Measurements from ENCODE around the gene ACOX1. TPM values are rescaled to one million over a fixed set of nuclear protein-coding genes. Genes with fewer than 3 reads are reported as not detected.
A peak's percentile ranks its signal among the peaks of the same experiment; 100 is the strongest.

Gene ACOX1
- total and polyA plus RNA-seq, 2 donors from 2014 or later, result 24.7 to 60.6 TPM

GRCh38 chr17:75945211-75945610 lies 33.8 kb downstream of the ACOX1 start:
- Histone ChIP-seq H3K27ac (ENCODE audit: low read depth in 2 of 2, low read length in 2 of 2) (no peak overlapping the region), H3K27me3 (ENCODE audit: control insufficient read depth, insufficient read depth, low read length) (no peaks in the 10 kb centered on the region), H3K4me3 (ENCODE audit: low read length in 3 of 3) (no peak overlapping the region), H3K9me3 (ENCODE audit: control insufficient read depth in 2 of 3, insufficient read depth in 1 of 3, low read length in 3 of 3) (no peaks in the 10 kb centered on the region), H3K9ac (ENCODE audit: low read length in 3 of 3) (no peak overlapping the region), H3K36me3 (ENCODE audit: control insufficient read depth in 2 of 3, insufficient read depth in 3 of 3, low read length in 3 of 3) (peaks cover 7 to 37% (median 28%) of the 10 kb centered on the region in 3 donors), H3K4me1 (ENCODE audit: control insufficient read depth in 2 of 3, insufficient read depth in 2 of 3, low read depth in 1 of 3, low read length in 3 of 3) (peaks cover 0 to 4% (median 0%) of the 10 kb centered on the region in 3 donors)
- DNase-seq (no peak), FAIRE-seq (no peak)
- no peak for TF ChIP-seq CTCF (IDR thresholded peaks at IDR 0.05; ENCODE audit: borderline replicate concordance, extremely low read depth, insufficient read depth)
- intact Hi-C loops (cut with DNase I), result no loop called here

GRCh38 chr17:75943491-75943890 lies 35.5 kb downstream of the ACOX1 start:
- Histone ChIP-seq H3K9ac (ENCODE audit: low read length in 3 of 3) (no peak overlapping the region), H3K9me3 (ENCODE audit: control insufficient read depth in 2 of 3, insufficient read depth in 1 of 3, low read length in 3 of 3) (no peaks in the 10 kb centered on the region), H3K4me3 (ENCODE audit: low read length in 3 of 3) (no peak overlapping the region), H3K4me1 (ENCODE audit: control insufficient read depth in 2 of 3, insufficient read depth in 2 of 3, low read depth in 1 of 3, low read length in 3 of 3) (peaks cover 0 to 4% (median 0%) of the 10 kb centered on the region in 3 donors), H3K27me3 (ENCODE audit: control insufficient read depth, insufficient read depth, low read length) (no peaks in the 10 kb centered on the region), H3K36me3 (ENCODE audit: control insufficient read depth in 2 of 3, insufficient read depth in 3 of 3, low read length in 3 of 3) (peaks cover 2 to 26% (median 20%) of the 10 kb centered on the region in 3 donors), H3K27ac (ENCODE audit: low read depth in 2 of 2, low read length in 2 of 2) (no peak overlapping the region)
- no peak for TF ChIP-seq CTCF (IDR thresholded peaks at IDR 0.05; ENCODE audit: borderline replicate concordance, extremely low read depth, insufficient read depth)
- no peak for FAIRE-seq
- intact Hi-C loops (cut with DNase I), result no loop called here
- no peak for DNase-seq

GRCh38 chr17:75942473-75942872 lies 36.5 kb downstream of the ACOX1 start:
- Histone ChIP-seq H3K27ac (ENCODE audit: low read depth in 2 of 2, low read length in 2 of 2) (no peak overlapping the region), H3K9ac (ENCODE audit: low read length in 3 of 3) (no peak overlapping the region), H3K4me3 (ENCODE audit: low read length in 3 of 3) (no peak overlapping the region), H3K4me1 (ENCODE audit: control insufficient read depth in 2 of 3, insufficient read depth in 2 of 3, low read depth in 1 of 3, low read length in 3 of 3) (peaks cover 0 to 4% (median 0%) of the 10 kb centered on the region in 3 donors), H3K27me3 (ENCODE audit: control insufficient read depth, insufficient read depth, low read length) (no peaks in the 10 kb centered on the region), H3K9me3 (ENCODE audit: control insufficient read depth in 2 of 3, insufficient read depth in 1 of 3, low read length in 3 of 3) (no peaks in the 10 kb centered on the region), H3K36me3 (ENCODE audit: control insufficient read depth in 2 of 3, insufficient read depth in 3 of 3, low read length in 3 of 3) (peaks cover 0 to 17% (median 16%) of the 10 kb centered on the region in 3 donors)
- TF ChIP-seq CTCF (IDR thresholded peaks at IDR 0.05; ENCODE audit: borderline replicate concordance, extremely low read depth, insufficient read depth), result no peak
- FAIRE-seq (no peak), DNase-seq (no peak)
- intact Hi-C loops (cut with DNase I), result no loop called here

GRCh38 chr17:75941442-75941819 lies 37.5 kb downstream of the ACOX1 start:
- intact Hi-C loops (cut with DNase I), result no loop called here
- H3K36me3 ChIP-seq (ENCODE audit: control insufficient read depth in 2 of 3, insufficient read depth in 3 of 3, low read length in 3 of 3), result peaks cover 0 to 13% (median 10%) of the 10 kb centered on the region in 3 donors
- FAIRE-seq, result no peak
- no peak for TF ChIP-seq CTCF (IDR thresholded peaks at IDR 0.05; ENCODE audit: borderline replicate concordance, extremely low read depth, insufficient read depth)
- H3K4me1 ChIP-seq (ENCODE audit: control insufficient read depth in 2 of 3, insufficient read depth in 2 of 3, low read depth in 1 of 3, low read length in 3 of 3), result peaks cover 0 to 4% (median 0%) of the 10 kb centered on the region in 3 donors
- H3K9ac ChIP-seq (ENCODE audit: low read length in 3 of 3), result peak overlapping the region in 1 of 3 donors; percentile 47
- no peaks in the 10 kb centered on the region for H3K9me3 ChIP-seq (ENCODE audit: control insufficient read depth in 2 of 3, insufficient read depth in 1 of 3, low read length in 3 of 3)
- peak overlapping the region; percentile 51 to 81 (median 65) for H3K4me3 ChIP-seq (ENCODE audit: low read length in 3 of 3)
- peak overlapping the region in 1 of 2 donors; percentile 28 for H3K27ac ChIP-seq (ENCODE audit: low read depth in 2 of 2, low read length in 2 of 2)
- H3K27me3 ChIP-seq (ENCODE audit: control insufficient read depth, insufficient read depth, low read length), result no peaks in the 10 kb centered on the region
- DNase-seq, result no peak
